ENCODE measurements around the gene PRSS3. TPM values are rescaled to one million over a fixed set of nuclear protein-coding genes. Genes with fewer than 3 reads are reported as not detected.
A peak's percentile ranks its signal among the peaks of the same experiment; 100 is the strongest.

Gene PRSS3
- total RNA-seq, 1 experiment from 2014 or later, result 1.8 TPM

DNA sequence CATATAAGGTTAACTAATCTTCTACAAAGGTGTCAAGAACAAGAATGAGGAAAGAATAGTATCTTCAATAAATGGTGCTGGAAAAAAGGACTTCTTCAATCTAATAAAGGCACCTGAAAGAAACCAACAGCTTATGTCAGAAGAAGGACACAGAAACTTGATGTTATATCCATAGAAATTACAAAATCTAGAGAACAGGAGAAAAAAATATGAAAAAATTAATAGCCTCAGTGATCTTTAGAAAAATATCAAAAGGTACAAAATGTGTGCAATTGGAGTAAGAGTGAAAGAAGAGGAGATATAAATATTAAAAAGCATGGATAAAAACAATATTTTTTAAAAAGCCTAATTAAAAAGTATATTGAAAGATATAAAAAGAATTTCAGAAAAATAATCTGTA is 18.8 kb upstream of the PRSS3 start (continued):
- TF ChIP-seq, protein P1, sequence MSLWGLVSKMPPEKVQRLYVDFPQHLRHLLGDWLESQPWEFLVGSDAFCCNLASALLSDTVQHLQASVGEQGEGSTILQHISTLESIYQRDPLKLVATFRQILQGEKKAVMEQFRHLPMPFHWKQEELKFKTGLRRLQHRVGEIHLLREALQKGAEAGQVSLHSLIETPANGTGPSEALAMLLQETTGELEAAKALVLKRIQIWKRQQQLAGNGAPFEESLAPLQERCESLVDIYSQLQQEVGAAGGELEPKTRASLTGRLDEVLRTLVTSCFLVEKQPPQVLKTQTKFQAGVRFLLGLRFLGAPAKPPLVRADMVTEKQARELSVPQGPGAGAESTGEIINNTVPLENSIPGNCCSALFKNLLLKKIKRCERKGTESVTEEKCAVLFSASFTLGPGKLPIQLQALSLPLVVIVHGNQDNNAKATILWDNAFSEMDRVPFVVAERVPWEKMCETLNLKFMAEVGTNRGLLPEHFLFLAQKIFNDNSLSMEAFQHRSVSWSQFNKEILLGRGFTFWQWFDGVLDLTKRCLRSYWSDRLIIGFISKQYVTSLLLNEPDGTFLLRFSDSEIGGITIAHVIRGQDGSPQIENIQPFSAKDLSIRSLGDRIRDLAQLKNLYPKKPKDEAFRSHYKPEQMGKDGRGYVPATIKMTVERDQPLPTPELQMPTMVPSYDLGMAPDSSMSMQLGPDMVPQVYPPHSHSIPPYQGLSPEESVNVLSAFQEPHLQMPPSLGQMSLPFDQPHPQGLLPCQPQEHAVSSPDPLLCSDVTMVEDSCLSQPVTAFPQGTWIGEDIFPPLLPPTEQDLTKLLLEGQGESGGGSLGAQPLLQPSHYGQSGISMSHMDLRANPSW (CRISPR knock-in tag; conservative IDR thresholded peaks at IDR 0.05; ENCODE audit: low read depth), result no peak
- TF ChIP-seq GABPB1 (CRISPR knock-in tag; IDR thresholded peaks at IDR 0.05) (no peak), ETV6 (CRISPR knock-in tag; IDR thresholded peaks at IDR 0.05) (no peak), ATF1 (CRISPR knock-in tag; IDR thresholded peaks at IDR 0.05) (no peak), TCF7 (CRISPR knock-in tag; IDR thresholded peaks at IDR 0.05; ENCODE audit: low read depth) (no peak), NR2C2 (CRISPR knock-in tag; IDR thresholded peaks at IDR 0.05) (no peak), JAZF1 (CRISPR knock-in tag; IDR thresholded peaks at IDR 0.05) (no peak), NFATC4 (CRISPR knock-in tag; IDR thresholded peaks at IDR 0.05) (no peak), TEAD1 (CRISPR knock-in tag; IDR thresholded peaks at IDR 0.05) (no peak)
- TF ChIP-seq, protein P2, sequence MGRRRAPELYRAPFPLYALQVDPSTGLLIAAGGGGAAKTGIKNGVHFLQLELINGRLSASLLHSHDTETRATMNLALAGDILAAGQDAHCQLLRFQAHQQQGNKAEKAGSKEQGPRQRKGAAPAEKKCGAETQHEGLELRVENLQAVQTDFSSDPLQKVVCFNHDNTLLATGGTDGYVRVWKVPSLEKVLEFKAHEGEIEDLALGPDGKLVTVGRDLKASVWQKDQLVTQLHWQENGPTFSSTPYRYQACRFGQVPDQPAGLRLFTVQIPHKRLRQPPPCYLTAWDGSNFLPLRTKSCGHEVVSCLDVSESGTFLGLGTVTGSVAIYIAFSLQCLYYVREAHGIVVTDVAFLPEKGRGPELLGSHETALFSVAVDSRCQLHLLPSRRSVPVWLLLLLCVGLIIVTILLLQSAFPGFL (CRISPR knock-in tag; IDR thresholded peaks at IDR 0.05; ENCODE audit: borderline replicate concordance), result no peak
- TF ChIP-seq, protein P3, sequence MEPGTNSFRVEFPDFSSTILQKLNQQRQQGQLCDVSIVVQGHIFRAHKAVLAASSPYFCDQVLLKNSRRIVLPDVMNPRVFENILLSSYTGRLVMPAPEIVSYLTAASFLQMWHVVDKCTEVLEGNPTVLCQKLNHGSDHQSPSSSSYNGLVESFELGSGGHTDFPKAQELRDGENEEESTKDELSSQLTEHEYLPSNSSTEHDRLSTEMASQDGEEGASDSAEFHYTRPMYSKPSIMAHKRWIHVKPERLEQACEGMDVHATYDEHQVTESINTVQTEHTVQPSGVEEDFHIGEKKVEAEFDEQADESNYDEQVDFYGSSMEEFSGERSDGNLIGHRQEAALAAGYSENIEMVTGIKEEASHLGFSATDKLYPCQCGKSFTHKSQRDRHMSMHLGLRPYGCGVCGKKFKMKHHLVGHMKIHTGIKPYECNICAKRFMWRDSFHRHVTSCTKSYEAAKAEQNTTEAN (CRISPR knock-in tag; IDR thresholded peaks at IDR 0.05), result no peak
- TF ChIP-seq, protein P4, sequence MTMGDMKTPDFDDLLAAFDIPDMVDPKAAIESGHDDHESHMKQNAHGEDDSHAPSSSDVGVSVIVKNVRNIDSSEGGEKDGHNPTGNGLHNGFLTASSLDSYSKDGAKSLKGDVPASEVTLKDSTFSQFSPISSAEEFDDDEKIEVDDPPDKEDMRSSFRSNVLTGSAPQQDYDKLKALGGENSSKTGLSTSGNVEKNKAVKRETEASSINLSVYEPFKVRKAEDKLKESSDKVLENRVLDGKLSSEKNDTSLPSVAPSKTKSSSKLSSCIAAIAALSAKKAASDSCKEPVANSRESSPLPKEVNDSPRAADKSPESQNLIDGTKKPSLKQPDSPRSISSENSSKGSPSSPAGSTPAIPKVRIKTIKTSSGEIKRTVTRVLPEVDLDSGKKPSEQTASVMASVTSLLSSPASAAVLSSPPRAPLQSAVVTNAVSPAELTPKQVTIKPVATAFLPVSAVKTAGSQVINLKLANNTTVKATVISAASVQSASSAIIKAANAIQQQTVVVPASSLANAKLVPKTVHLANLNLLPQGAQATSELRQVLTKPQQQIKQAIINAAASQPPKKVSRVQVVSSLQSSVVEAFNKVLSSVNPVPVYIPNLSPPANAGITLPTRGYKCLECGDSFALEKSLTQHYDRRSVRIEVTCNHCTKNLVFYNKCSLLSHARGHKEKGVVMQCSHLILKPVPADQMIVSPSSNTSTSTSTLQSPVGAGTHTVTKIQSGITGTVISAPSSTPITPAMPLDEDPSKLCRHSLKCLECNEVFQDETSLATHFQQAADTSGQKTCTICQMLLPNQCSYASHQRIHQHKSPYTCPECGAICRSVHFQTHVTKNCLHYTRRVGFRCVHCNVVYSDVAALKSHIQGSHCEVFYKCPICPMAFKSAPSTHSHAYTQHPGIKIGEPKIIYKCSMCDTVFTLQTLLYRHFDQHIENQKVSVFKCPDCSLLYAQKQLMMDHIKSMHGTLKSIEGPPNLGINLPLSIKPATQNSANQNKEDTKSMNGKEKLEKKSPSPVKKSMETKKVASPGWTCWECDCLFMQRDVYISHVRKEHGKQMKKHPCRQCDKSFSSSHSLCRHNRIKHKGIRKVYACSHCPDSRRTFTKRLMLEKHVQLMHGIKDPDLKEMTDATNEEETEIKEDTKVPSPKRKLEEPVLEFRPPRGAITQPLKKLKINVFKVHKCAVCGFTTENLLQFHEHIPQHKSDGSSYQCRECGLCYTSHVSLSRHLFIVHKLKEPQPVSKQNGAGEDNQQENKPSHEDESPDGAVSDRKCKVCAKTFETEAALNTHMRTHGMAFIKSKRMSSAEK (CRISPR knock-in tag; IDR thresholded peaks at IDR 0.05; ENCODE audit: borderline replicate concordance), result no peak

DNA sequence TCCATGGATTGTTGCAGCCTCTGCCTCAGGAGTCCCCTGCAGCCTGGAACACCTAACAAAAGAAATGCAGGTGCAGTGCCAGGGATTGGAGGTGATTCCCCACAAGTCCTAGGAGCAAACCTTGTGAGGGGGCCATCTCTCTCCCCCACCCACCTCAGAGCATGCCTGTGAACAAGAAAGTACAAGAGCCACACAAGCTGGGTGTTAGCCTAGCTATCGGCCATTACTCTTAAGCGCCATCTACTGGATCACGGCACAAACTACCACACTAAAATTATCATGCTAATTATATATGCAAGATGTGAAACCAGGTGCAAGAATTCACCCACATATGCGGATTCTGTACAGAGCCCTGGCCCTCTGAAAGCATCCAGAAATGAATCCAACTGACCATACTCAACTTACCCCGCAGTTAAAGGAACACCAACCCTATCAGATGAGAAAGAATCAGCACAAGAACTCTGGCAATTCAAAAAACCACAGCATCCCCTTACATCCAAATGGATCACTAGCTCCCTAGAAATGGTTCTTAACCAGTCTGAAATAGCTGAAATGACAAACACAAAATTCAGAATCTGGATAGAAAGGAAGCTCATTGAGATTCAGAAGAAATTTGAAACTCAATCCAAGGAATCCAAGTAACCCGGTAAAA is 16.5 kb upstream of the PRSS3 start:
- no peak overlapping the region for H3K4me3 Mint-ChIP-seq
- no peaks in the 10 kb centered on the region for H3K36me3 Mint-ChIP-seq
- peaks cover 3% of the 10 kb centered on the region for H3K27me3 Mint-ChIP-seq (ENCODE audit: low read depth)
- ChIA-PET CTCF (interaction anchor here (0.6 to 2.6 kb wide), 28 partner anchors 9 to 625 kb away, joined by 3 to 85 read pairs (median 4); partner anchors contain the start of gene PRSS3), POLR2A (interaction anchor here (0.7 kb wide), 1 partner anchor 56 kb away, joined by 3 read pairs; no protein-coding TSS in a partner anchor)
- no peak overlapping the region for H3K27ac Mint-ChIP-seq
- ATAC-seq, result peak; percentile 98
- DNase-seq (ENCODE audit: low spot score), result peak; percentile 55
- H3K9me3 Mint-ChIP-seq, result peaks cover 9% of the 10 kb centered on the region
- TF ChIP-seq, protein P5, sequence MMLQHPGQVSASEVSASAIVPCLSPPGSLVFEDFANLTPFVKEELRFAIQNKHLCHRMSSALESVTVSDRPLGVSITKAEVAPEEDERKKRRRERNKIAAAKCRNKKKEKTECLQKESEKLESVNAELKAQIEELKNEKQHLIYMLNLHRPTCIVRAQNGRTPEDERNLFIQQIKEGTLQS (CRISPR knock-in tag; conservative IDR thresholded peaks at IDR 0.05), result no peak
- TF ChIP-seq, protein P6, sequence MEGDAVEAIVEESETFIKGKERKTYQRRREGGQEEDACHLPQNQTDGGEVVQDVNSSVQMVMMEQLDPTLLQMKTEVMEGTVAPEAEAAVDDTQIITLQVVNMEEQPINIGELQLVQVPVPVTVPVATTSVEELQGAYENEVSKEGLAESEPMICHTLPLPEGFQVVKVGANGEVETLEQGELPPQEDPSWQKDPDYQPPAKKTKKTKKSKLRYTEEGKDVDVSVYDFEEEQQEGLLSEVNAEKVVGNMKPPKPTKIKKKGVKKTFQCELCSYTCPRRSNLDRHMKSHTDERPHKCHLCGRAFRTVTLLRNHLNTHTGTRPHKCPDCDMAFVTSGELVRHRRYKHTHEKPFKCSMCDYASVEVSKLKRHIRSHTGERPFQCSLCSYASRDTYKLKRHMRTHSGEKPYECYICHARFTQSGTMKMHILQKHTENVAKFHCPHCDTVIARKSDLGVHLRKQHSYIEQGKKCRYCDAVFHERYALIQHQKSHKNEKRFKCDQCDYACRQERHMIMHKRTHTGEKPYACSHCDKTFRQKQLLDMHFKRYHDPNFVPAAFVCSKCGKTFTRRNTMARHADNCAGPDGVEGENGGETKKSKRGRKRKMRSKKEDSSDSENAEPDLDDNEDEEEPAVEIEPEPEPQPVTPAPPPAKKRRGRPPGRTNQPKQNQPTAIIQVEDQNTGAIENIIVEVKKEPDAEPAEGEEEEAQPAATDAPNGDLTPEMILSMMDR (IDR thresholded peaks at IDR 0.05), result peak; percentile 44
- no peaks in the 10 kb centered on the region for H3K4me1 Mint-ChIP-seq

Measured in WTC11 (cell line).